ENCODE measurements around the gene BBS9. TPM values are rescaled to one million over a fixed set of nuclear protein-coding genes. Genes with fewer than 3 reads are reported as not detected.

BBS9 gene
- polyA plus RNA-seq, 1 experiment = 6.5 TPM

GRCh38 chr7:33643530-33643929, 514.2 kb downstream of the BBS9 start:
- Histone ChIP-seq H3K27me3 (ENCODE audit: control insufficient read depth, insufficient read depth, low read length) (no peaks in the 10 kb centered on the region), H3K36me3 (ENCODE audit: control insufficient read depth, insufficient read depth, low read length) (no peaks in the 10 kb centered on the region), H3K4me3 (ENCODE audit: low read depth, low read length) (no peak overlapping the region)
- ChIA-PET POLR2A (no interaction called here), CTCF (no interaction called here)
- no peak for DNase-seq (ENCODE audit: low read depth)
- no peak for TF ChIP-seq CTCF (IDR thresholded peaks at IDR 0.05; ENCODE audit: insufficient read depth, low read depth, low read length)

- CTCF ChIA-PET = no interaction called here
- H3K36me3 ChIP-seq (ENCODE audit: control insufficient read depth, insufficient read depth, low read length) = no peaks in the 10 kb centered on the region
- H3K27me3 ChIP-seq (ENCODE audit: control insufficient read depth, insufficient read depth, low read length) = no peaks in the 10 kb centered on the region
- H3K4me3 ChIP-seq (ENCODE audit: low read depth, low read length) = no peak overlapping the region
- DNase-seq (ENCODE audit: low read depth) = no peak
- POLR2A ChIA-PET = interaction anchor here (0.6 kb wide), 1 partner anchor 15 kb away, joined by 3 read pairs; no protein-coding TSS in a partner anchor
- TF ChIP-seq CTCF (IDR thresholded peaks at IDR 0.05; ENCODE audit: insufficient read depth, low read depth, low read length) = no peak
These were observed 515.1 kb downstream of the BBS9 start for GRCh38 chr7:33644489-33644888.

DNA sequence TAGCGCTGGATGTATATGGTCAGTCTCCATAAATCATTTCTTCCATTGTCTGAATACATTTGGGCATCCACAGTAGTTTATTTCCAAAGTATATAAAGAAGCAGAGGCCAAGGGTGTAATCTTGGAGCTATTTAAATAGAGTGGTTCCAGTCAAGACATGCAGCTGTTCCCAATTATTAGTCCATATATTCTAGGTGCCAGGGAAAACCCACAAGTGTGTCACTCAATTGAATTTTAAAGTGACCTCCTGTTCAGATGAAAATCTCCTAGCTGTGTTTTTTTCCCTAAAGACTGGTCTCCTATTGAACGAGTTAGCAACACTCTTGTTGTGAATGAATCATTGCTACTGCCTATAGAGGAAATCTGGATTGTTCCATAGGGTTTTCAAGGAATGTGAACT, 515.7 kb downstream of the BBS9 start:
- ChIA-PET CTCF (no interaction called here), POLR2A (interaction anchor here (0.6 kb wide), 1 partner anchor 14 kb away, joined by 3 read pairs; no protein-coding TSS in a partner anchor)
- H3K4me3 ChIP-seq (ENCODE audit: low read depth, low read length) = no peak overlapping the region
- no peak for DNase-seq (ENCODE audit: low read depth)
- no peak for TF ChIP-seq CTCF (IDR thresholded peaks at IDR 0.05; ENCODE audit: insufficient read depth, low read depth, low read length)
- no peaks in the 10 kb centered on the region for H3K27me3 ChIP-seq (ENCODE audit: control insufficient read depth, insufficient read depth, low read length)
- no peaks in the 10 kb centered on the region for H3K36me3 ChIP-seq (ENCODE audit: control insufficient read depth, insufficient read depth, low read length)

- Histone ChIP-seq H3K36me3 (ENCODE audit: control insufficient read depth, insufficient read depth, low read length) (no peaks in the 10 kb centered on the region), H3K27me3 (ENCODE audit: control insufficient read depth, insufficient read depth, low read length) (no peaks in the 10 kb centered on the region), H3K4me3 (ENCODE audit: low read depth, low read length) (no peak overlapping the region)
- ChIA-PET CTCF (interaction anchor here (0.6 to 1.4 kb wide), 3 partner anchors 11 to 460 kb away, joined by 3 to 4 read pairs (median 3); no protein-coding TSS in a partner anchor), POLR2A (no interaction called here)
- no peak for TF ChIP-seq CTCF (IDR thresholded peaks at IDR 0.05; ENCODE audit: insufficient read depth, low read depth, low read length)
- no peak for DNase-seq (ENCODE audit: low read depth)
These were observed 516.8 kb downstream of the BBS9 start for GRCh38 chr7:33646166-33646565.

GRCh38 chr7:33646891-33647391, 517.6 kb downstream of the BBS9 start:
- CTCF ChIA-PET = interaction anchor here (0.7 to 1.4 kb wide), 4 partner anchors 9 to 333 kb away, joined by 3 to 5 read pairs (median 4); no protein-coding TSS in a partner anchor
- no peaks in the 10 kb centered on the region for H3K36me3 ChIP-seq (ENCODE audit: control insufficient read depth, insufficient read depth, low read length)
- H3K4me3 ChIP-seq (ENCODE audit: low read depth, low read length) = no peak overlapping the region
- H3K27me3 ChIP-seq (ENCODE audit: control insufficient read depth, insufficient read depth, low read length) = no peaks in the 10 kb centered on the region
- no peak for TF ChIP-seq CTCF (IDR thresholded peaks at IDR 0.05; ENCODE audit: insufficient read depth, low read depth, low read length)
- no peak for DNase-seq (ENCODE audit: low read depth)
- POLR2A ChIA-PET = no interaction called here

All from BJ (cell line).